ENCODE measurements around the gene MTPN. TPM values are rescaled to one million over a fixed set of nuclear protein-coding genes. Genes with fewer than 3 reads are reported as not detected.

MTPN gene
- total and polyA plus RNA-seq, 10 of the 15 experiments (the other 5 are each of a cell fraction or from before 2014, with no cell fraction given) = 38.7 to 146 (median 85.4) TPM

- no peak overlapping the region for H3K4me3 ChIP-seq
- BruUV-seq (replicated peaks) = no TSS peak
- H3K79me2 ChIP-seq (ENCODE audit: control insufficient read depth, insufficient read depth, low read length) = no peaks in the 10 kb centered on the region
- no peak for DNase-seq (ENCODE audit: low read depth, low spot score)
- ATAC-seq = no peak
- WGBS (ENCODE audit: insufficient coverage, insufficient replicate concordance, low lambda C conversion rate, missing lambda C conversion rate) = 62% methylated on average over 3 of the region's 3 CpGs
- H3K4me2 ChIP-seq (ENCODE audit: control insufficient read depth, insufficient read depth) = no peak overlapping the region
- H3K9ac ChIP-seq (ENCODE audit: control insufficient read depth, insufficient read depth, low read length) = no peak overlapping the region
- H4K20me1 ChIP-seq (ENCODE audit: control insufficient read depth, insufficient read depth) = no peaks in the 10 kb centered on the region
- SMC1A ChIA-PET (ENCODE audit: uncharacterized antibody, unreplicated experiment) = interaction anchor here (0.8 kb wide), 1 partner anchor 19 kb away, joined by 3 read pairs; no protein-coding TSS in a partner anchor
- CTCF ChIA-PET = interaction anchor here (0.6 kb wide), 1 partner anchor 691 kb away, joined by 3 read pairs; no protein-coding TSS in a partner anchor
- in situ Hi-C loops (cut with MboI) = no loop called here
- no peaks in the 10 kb centered on the region for H3K4me1 ChIP-seq (ENCODE audit: control insufficient read depth, insufficient read depth, low read length)
- no peak overlapping the region for H3K27ac ChIP-seq (ENCODE audit: control insufficient read depth, insufficient read depth)
- POLR2A ChIA-PET = no interaction called here
- H3K9me3 ChIP-seq (replicated peaks; ENCODE audit: control insufficient read depth, insufficient read depth, low read length) = no peaks in the 10 kb centered on the region; the same call in 2 of the 3 replicates
- no peak for FAIRE-seq
- TF ChIP-seq ZNF24 (IDR thresholded peaks at IDR 0.05) = no peak
- TF ChIP-seq ELK1 (IDR thresholded peaks at IDR 0.05; ENCODE audit: low read depth, low read length) = no peak
- no peak for TF ChIP-seq TCF7 (IDR thresholded peaks at IDR 0.05; ENCODE audit: borderline replicate concordance)
- no peak for TF ChIP-seq ZNF384 (IDR thresholded peaks at IDR 0.05; ENCODE audit: borderline replicate concordance, low read depth, low read length)
- TF ChIP-seq, protein P1, sequence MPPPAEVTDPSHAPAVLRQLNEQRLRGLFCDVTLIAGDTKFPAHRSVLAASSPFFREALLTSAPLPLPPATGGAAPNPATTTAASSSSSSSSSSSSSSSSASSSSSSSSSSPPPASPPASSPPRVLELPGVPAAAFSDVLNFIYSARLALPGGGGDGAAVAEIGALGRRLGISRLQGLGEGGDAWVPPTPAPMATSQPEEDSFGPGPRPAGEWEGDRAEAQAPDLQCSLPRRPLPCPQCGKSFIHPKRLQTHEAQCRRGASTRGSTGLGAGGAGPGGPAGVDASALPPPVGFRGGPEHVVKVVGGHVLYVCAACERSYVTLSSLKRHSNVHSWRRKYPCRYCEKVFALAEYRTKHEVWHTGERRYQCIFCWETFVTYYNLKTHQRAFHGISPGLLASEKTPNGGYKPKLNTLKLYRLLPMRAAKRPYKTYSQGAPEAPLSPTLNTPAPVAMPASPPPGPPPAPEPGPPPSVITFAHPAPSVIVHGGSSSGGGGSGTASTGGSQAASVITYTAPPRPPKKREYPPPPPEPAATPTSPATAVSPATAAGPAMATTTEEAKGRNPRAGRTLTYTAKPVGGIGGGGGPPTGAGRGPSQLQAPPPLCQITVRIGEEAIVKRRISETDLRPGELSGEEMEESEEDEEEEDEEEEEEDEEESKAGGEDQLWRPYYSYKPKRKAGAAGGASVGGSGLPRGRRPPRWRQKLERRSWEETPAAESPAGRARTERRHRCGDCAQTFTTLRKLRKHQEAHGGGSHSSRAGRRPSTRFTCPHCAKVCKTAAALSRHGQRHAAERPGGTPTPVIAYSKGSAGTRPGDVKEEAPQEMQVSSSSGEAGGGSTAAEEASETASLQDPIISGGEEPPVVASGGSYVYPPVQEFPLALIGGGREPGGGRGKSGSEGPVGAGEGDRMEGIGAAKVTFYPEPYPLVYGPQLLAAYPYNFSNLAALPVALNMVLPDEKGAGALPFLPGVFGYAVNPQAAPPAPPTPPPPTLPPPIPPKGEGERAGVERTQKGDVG (CRISPR knock-in tag; IDR thresholded peaks at IDR 0.05) = no peak
- TF ChIP-seq CREB1 (IDR thresholded peaks at IDR 0.05; ENCODE audit: low read depth) = no peak
- no peak for TF ChIP-seq IKZF1 (conservative IDR thresholded peaks at IDR 0.05)
- TF ChIP-seq STAT3 (IDR thresholded peaks at IDR 0.05; ENCODE audit: low read depth, low read length) = no peak
- TF ChIP-seq KAT2A (conservative IDR thresholded peaks at IDR 0.05; ENCODE audit: control insufficient read depth, low read depth, low read length) = no peak
- no peak for TF ChIP-seq IRF4 (IDR thresholded peaks at IDR 0.05; ENCODE audit: low read depth, low read length)
- no peak for TF ChIP-seq GATAD2B (conservative IDR thresholded peaks at IDR 0.05; ENCODE audit: low read depth)
- TF ChIP-seq ZNF592 (IDR thresholded peaks at IDR 0.05) = no peak
- RAD21 ChIA-PET (ENCODE audit: unreplicated experiment) = interaction anchor here (1.0 kb wide), 1 partner anchor 211 kb away, joined by 3 read pairs; no protein-coding TSS in a partner anchor
- H2AFZ ChIP-seq (ENCODE audit: control insufficient read depth, low read depth, low read length) = no peak overlapping the region
- intact Hi-C loops (cut with micrococcal nuclease; ENCODE audit: unreplicated experiment) = loop anchor here (1.0 to 5.0 kb wide), 2 partner anchors 16 to 342 kb away; no protein-coding TSS in a partner anchor
- no peaks in the 10 kb centered on the region for H3K27me3 ChIP-seq (replicated peaks in 1 of 2; ENCODE audit: control insufficient read depth in 2 of 2, insufficient read depth in 2 of 2, low read length in 1 of 2)
- no peaks in the 10 kb centered on the region for H3K36me3 ChIP-seq (ENCODE audit: control insufficient read depth in 2 of 2, insufficient read depth in 2 of 2, low read length in 1 of 2)
Measured at GRCh38 chr7:136014659-136015058, 37.5 kb upstream of the MTPN start.

Measured in GM12878 (cell line).